Non-pigmented ciliary epithelial cell (primary cell): ENCODE data around the gene GALK2.
"Not testable (repeated sequence)": the region's sequence is repeated elsewhere in the genome, so short reads cannot be mapped to it uniquely, and the experiment has no call there.

Experiments used
- DNase-seq: peaks from one replicate; pipeline ENCODE4 v3.0.0-alpha.2; 2010; ENCODE audit warnings: low read depth

The GALK2 gene

GRCh38 chr15:49223536-49224274 is 53.7 kb downstream of the GALK2 start:
- no peak for DNase-seq

DNA sequence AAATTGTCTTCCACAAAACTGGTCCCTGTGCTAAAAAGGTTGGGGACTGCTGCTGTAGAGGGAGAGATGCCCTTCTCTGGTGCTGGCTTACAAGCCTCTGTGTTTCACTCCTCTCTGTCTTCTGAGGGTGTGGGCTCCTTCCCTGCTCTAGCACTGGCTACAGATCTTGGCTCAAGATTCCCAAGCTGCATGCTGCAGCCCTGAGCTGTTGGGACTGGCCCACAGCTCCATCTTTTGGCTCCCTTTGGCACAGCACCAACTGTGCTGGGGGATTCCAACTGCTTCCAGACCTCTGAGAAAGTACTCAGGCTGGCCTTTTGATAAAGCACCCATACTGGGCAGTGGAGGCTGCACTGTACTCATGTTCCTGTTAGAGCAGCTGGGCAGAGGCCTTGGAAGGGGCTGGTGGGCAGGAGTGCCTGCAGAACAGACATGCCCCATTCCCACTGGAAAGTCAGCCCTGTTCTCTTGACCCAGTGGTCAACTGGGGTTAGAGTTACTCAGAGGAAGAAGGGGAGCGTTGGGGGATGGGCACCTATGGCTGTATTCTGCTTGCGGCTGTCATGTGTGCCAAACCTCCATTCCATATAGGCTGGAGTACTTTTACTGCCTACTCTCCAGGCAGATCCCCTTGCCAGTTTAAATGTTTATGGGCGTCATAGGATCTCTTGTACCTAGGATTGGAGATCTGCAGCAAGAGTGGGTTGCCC is 55.7 kb downstream of the GALK2 start:
- DNase-seq, result no peak

- no peak for DNase-seq
Measured at GRCh38 chr15:49227602-49228001, 57.6 kb downstream of the GALK2 start.

DNA sequence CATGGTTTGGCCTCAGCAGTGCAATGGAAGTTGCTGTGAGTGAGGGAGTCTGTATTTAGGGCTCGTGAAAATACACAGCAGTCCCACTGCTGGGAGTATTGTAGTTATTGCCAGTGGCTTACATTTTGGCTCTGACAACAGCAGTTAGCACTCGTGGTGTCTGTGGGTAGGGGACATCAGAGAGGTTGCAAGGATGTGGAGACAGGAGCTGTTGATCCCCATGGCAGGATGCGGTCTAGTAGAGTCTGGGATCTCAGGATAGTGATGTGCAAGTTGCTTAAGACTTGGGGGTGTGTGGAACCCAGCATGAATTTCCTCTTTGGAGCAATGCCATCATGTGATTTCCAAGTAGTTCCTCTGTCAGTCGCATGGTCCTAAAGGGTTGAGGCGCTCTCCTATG is 59.9 kb downstream of the GALK2 start:
- no peak for DNase-seq

GRCh38 chr15:49232236-49232806 is 62.3 kb downstream of the GALK2 start:
- DNase-seq, result no peak

DNA sequence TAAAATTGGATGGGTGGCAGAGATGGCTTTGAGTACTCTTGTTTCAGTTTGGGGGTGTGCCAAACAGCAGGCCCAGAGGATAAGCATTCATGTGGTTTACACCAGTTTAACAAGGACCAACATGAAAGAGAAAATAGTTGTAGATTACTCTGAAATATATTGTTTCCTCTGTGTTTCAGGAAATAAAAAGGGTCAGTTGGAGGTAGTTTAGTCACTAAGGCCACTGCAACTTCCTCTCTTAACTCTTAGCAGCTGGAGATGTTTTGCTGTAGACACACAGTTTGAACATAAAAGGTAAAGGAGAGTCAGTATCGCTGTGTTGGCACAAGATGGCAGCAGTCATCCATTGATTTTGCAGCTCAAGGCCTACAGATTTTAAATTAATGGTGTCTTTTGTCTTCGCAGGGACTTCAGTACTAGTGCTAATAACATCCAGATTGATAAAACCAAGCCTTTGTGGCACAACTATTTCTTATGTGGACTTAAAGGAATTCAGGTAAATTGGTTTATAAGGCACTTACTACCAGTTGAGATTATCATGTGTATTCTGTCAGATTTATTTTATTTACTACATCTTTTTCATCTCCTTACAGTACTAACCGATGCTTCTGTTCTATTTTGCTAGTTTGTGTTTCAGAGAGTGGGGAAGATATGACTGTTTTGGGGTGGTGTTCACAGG is 65.5 kb downstream of the GALK2 start:
- DNase-seq, result peak; percentile 52

DNA sequence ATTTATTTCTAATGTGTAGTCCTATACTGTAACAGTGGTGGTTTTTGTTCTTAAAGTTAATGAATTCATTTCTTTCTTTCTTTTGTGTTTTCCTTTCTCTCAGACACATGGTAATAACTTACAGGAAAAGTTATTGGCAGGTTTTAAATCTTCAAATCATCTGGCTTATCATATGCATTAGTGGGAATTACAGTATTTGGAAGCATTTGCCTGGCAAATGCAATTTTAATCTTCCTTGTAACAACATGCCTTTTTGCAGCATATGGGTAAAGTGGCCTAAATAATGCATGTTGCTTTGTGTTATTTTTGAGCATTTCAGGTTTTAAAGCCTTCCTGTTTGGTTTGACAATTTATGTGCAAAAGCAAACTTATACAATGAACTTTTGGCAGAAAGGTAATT is 66.8 kb downstream of the GALK2 start:
- DNase-seq, result no peak

- no peak for DNase-seq
Measured at GRCh38 chr15:49238342-49238741, 68.3 kb downstream of the GALK2 start.

DNA sequence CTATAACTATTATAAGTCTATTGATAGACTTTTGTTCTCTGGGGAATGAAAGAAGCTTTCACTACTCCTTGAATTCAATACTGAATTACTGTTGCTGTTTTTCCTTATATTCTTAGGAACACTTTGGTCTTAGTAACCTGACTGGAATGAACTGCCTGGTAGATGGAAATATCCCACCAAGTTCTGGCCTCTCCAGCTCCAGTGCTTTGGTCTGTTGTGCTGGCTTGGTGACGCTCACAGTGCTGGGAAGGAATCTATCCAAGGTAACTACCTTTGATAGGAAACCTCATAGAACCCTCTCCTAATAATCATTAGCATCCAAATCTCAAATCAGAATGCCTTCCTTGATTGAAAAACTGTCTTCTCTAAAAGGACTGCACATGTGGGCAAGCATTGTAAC is 69.1 kb downstream of the GALK2 start:
- DNase-seq, result no peak

DNA sequence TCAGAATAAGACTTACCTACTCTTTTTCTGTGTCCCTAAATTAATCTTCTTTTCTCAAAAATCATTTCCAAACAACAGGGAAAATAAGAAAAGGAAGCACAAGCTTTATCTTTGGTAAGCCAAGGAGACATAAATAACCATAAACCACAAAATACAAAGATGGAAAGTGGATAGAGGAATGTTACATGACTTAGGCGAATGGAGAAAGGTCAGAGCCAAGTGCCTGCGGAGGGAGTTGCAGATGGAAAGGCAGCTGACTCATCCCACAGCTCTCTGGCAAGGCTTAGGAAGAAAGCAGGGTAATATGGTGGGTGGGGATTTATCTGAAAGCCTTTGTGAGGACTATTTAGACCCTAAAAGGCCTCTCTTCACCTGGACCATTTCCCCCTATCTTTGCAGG is 72.8 kb downstream of the GALK2 start:
- DNase-seq, result peak; percentile 79

- no peak for DNase-seq
Measured at GRCh38 chr15:49247556-49248110, 77.6 kb downstream of the GALK2 start.

DNA sequence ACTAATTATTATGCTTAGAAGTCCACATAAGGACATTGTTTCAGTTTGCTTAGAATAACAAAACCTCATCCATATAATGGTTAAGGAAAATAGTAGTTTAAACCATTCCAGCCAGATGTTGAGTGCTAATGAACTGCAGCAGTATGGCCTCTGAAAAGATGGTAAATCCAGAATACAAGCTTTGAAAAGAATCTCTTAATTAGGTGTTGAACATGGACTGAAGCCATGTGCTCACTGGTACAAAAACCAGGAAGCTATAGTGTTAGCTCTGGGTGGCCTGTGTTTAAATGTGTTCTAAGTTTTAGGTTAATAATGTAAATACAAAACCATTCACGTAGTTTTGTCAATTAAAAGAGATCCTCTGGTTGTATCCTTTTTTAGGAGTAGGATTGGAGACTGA is 78.2 kb downstream of the GALK2 start:
- no peak for DNase-seq

- no peak for DNase-seq
Measured at GRCh38 chr15:49255966-49256759, 86.1 kb downstream of the GALK2 start.

- not testable (repeated sequence) for DNase-seq
Measured at GRCh38 chr15:49265117-49265516, 95.1 kb downstream of the GALK2 start.

DNA sequence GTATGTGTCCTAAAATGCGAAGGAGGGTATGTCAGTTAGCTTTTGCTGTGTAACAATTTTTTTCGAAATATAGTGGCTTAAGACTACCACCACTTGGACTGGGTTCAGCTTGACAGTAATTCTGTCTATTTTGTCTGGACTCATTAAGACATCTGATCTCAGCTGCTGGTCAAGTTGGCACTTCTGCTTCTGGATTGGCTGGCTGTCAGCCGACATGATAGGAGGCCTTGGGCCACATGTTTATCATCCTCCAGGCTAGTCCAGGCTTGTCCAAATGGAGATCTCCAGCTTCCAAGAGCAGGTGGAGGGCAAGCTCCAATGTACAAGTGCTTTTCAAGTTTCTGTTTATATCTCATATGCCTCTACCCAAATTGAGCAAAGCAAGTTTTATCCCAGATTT is 95.9 kb downstream of the GALK2 start:
- no peak for DNase-seq

- no peak for DNase-seq
Measured at GRCh38 chr15:49270541-49271421, 100.7 kb downstream of the GALK2 start.

DNA sequence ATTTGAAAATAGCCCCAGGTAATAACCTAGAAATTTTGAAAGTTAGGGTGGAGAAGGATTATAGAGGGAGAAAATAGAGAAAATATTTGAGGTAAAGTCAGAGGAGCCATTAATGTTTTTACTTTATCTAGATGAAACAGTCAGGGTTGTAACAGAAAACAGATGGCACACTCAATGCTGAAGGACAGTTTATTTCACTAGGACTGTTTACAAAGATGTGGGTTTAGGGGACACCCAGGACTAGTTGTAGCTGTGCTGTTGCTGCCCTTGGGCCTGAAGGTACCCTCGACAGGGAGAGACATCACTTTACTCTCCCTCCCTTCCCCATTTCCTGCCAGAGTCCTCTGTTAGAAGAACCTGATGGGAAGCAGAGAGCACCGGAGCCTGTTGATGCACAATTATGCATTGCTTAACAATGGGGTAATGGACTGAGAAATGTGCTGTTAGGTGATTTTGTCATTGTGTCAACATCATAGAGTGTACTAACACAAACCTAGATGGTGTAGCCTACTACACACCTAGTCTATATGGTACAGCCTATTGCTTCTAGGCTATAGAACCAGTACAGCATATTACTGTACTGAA is 103.8 kb downstream of the GALK2 start:
- DNase-seq, result no peak

DNA sequence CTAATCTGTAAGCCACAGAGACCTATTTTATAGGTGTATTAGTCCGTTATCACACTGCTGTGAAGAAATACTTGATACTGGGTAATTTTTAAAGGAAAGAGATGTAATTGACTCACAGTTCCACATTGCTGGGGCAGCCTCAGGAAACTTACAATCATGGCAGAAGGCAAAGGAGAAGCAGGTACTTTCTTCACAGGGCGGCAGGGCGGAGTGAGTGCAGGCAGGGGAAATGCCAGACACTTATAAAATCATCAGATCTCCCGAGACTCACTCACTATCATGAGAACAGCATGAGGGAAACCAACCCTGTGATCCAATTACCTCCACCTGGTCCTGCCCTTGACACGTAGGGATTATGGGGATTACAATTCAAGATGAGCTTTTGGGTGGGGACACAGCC is 108.7 kb downstream of the GALK2 start:
- DNase-seq, result no peak

DNA sequence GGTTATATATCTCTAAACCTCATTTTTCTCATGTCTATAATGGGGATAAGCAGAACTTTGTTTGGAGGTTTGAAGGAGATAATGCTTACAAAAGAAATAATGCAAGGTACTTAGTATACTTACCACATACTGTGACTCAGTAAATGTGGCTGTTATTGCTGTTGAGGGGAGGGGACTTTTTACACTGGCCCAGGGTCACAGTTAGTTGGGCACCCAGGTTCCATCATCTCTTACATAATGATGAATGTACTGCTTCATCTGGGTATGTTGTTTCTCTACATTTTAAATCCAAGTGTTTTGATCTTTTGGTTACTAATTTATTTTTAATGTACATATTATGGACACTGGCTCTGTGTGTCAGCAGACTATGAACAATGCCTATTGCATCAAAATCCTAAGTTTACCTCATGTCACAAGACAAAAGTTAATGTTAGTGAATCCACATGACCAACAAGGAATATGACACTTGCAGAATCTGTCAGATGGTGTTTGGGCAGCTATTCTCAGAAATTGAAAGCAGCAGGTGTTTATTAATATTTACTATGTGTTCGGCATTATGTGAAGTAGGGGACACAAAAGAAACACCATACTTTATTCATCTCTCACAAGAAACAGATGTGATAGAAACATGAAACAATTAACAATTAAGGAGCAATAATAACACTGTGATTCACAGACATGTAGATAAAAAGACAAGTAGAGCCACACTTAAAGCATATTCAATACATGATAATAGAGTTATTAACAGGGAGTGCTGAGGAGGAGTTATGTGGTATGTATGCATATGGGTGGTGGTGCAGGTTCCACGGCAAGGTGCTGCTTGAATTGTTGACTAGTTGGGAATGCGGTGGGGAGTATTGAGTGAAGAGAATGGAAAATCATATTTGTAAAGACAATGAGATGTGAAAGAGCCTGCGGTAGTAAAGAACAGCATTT is 109.7 kb downstream of the GALK2 start:
- DNase-seq, result no peak
